NCI-H1092 treated with DMSO at 0.1 percent for 48 hours (cell line): Measurements from ENCODE around the gene CGB3.

Experiments used
- DNase-seq: peaks from one replicate; lab custom pipeline; 2025; lab: John Stamatoyannopoulos, UW

Gene CGB3

GRCh38 chr19:48988286-48988685, 35.8 kb downstream of the CGB3 start:
- no peak for DNase-seq

- no peak for DNase-seq
Measured at GRCh38 chr19:48987323-48987722, 36.8 kb downstream of the CGB3 start.

- no peak for DNase-seq
Measured at GRCh38 chr19:48986211-48986610, 37.9 kb downstream of the CGB3 start.

GRCh38 chr19:48985711-48986110, 38.4 kb downstream of the CGB3 start:
- no peak for DNase-seq

GRCh38 chr19:48982280-48982679, 41.9 kb downstream of the CGB3 start:
- no peak for DNase-seq

GRCh38 chr19:48977061-48977460, 47.1 kb downstream of the CGB3 start:
- DNase-seq, result no peak

GRCh38 chr19:48975947-48976847, 47.9 kb downstream of the CGB3 start:
- DNase-seq, result no peak
